Testis (tissue), 3 donors: ENCODE data around the gene COL6A3. TPM values are rescaled to one million over a fixed set of nuclear protein-coding genes. Genes with fewer than 3 reads are reported as not detected.

Source experiments
- DNase-seq: peaks from one replicate; pipeline ENCODE4 v3.0.0-alpha.2; 2019
- H3K27ac ChIP-seq, 2 donors: fragments of 200-600 bp; sonication (generic); one replicate each; pipeline ENCODE4 v1.5.1; 2019
- H3K27me3 ChIP-seq: fragments of 200-600 bp; sonication (generic); one replicate; pipeline ENCODE4 v1.5.1; 2019
- H3K36me3 ChIP-seq: fragments of 200-600 bp; sonication (generic); one replicate; pipeline ENCODE4 v1.5.1; 2017; ENCODE audit warnings: low read depth; ENCODE audit errors: missing control alignments
- H3K4me1 ChIP-seq: fragments of 200-600 bp; sonication (generic); one replicate; pipeline ENCODE4 v1.5.1; 2019
- H3K4me3 ChIP-seq, 2 donors: fragments of 200-600 bp; sonication (generic); one replicate each; pipeline ENCODE4 v1.5.1; 2017 to 2019
- H3K9me3 ChIP-seq: fragments of 200-600 bp; sonication (generic); one replicate; pipeline ENCODE4 v1.5.1; 2017
- CTCF ChIP-seq, 3 experiments: fragments of 450-650 bp in 2 of 3; fragments of 200-600 bp in 1 of 3; sonication (generic) in 1 of 3; IDR thresholded peaks; one replicate each; pipeline ENCODE4 v1.5.1; 2016 to 2019; ENCODE audit warnings: antibody characterized with exemption in 3 of 3, mild to moderate bottlenecking in 2 of 3, moderate library complexity in 1 of 3
- POLR2A ChIP-seq: fragments of 450-650 bp; IDR thresholded peaks from one replicate; pipeline ENCODE4 v1.6.1; 2017; ENCODE audit warnings: antibody characterized with exemption, mild to moderate bottlenecking, moderate library complexity
- WGBS, 2 donors: methylation state at CpG; one replicate each; pipeline ENCODE4 v1.1.5; 2018; 5-methylcytosine and 5-hydroxymethylcytosine counted together
- intact Hi-C: fragments of 100-400 bp; cut with DNase I; formaldehyde crosslinking; loops from one replicate; pipeline ENCODE4 v1.15.1; 2023; ENCODE audit warnings: low total_unique reads
- polyA plus RNA-seq: library from polyadenylated mRNA; stranded (reverse); fragments of 350-450 nt; fragmentation: Illumina TruSeq; extraction: RNeasy Lipid Tissue Mini Kit (QIAGEN cat#74804); gene quantifications from one replicate; pipeline ENCODE4 v1.2.3, GENCODE V29; 2014; ENCODE audit warnings: low read depth, low replicate concordance; ENCODE audit not compliant: insufficient read depth
- total RNA-seq, 2 donors: library from RNA; depleted of rRNA; stranded (reverse); fragments of >200 nt; gene quantifications; one replicate each; pipeline ENCODE4 v1.2.3, GENCODE V29; 2016

COL6A3 gene
- total and polyA plus RNA-seq, 3 donors from 2014 or later = 35.1 to 93.1 (median 74.1) TPM

DNA sequence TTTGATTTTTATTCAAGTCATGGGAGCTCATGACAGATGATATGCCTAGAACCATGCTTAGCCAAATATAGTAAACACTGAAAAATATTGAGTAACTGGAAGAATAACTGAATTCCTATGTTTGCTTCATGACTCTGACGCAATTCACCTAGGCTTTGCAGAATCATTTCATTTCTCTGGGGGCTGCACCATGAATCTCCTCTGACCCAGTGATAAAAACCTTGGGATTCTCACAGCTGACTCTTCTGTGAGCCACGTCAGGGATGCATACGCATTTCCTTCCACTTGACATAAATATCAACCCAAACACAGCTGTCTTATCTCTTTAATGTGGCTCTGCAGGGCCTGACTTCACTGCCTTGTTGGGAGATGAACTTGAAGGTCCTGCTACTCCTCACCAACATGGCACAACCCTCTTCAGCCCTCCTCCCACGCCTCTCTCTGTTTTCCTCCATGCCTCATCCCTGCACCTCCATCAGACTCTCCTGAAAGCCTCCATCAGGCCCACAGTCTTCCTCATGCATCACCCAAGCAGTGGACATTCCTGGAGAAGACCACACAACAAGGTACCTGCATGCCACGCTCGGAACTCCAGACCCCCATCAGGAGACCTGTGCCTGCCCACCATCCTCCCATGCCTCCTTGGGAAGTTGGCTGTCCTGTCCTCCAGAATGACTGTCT is 29.8 kb downstream of the COL6A3 start:
- DNase-seq = no peak
- Histone ChIP-seq H3K36me3 (no peaks in the 10 kb centered on the region), H3K4me1 (no peaks in the 10 kb centered on the region), H3K4me3 (no peak overlapping the region), H3K27me3 (no peaks in the 10 kb centered on the region), H3K9me3 (no peaks in the 10 kb centered on the region), H3K27ac (no peak overlapping the region)
- intact Hi-C loops = no loop called here
- WGBS, 2 donors = 81 to 94% methylated on average over 6 of the region's 6 CpGs
- TF ChIP-seq POLR2A = no peak
- TF ChIP-seq CTCF (IDR thresholded peaks at IDR 0.05) = no peak

DNA sequence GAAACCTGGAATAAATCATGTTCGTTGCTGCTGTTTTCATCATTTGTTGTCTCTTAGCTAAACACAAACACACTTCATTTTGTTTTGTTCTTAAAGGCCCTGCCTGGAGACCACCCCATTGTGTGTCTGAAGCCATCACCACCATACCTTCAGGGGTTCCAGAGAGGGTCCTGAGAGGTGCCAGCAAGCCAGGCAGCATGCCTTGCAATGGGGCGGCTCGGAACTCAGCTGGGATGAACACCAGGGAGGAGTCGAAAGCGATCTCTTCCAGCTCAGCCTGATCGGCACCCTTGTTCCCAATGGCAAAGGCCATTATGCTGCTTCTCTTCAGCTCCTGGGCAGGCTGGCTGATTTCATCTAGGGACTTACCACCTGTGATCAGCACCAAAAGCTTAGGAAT is 33.2 kb downstream of the COL6A3 start:
- Histone ChIP-seq H3K9me3 (no peaks in the 10 kb centered on the region), H3K4me1 (no peaks in the 10 kb centered on the region), H3K27me3 (no peaks in the 10 kb centered on the region), H3K4me3 (no peak overlapping the region), H3K36me3 (no peaks in the 10 kb centered on the region), H3K27ac (no peak overlapping the region)
- intact Hi-C loops = no loop called here
- no peak for TF ChIP-seq POLR2A
- no peak for TF ChIP-seq CTCF (IDR thresholded peaks at IDR 0.05)
- DNase-seq = no peak
- WGBS, 2 donors = 86 to 90% methylated on average over 4 to 6 of the region's 6 CpGs

- no peak for TF ChIP-seq POLR2A
- TF ChIP-seq CTCF (IDR thresholded peaks at IDR 0.05) = no peak
- no peaks in the 10 kb centered on the region for H3K9me3 ChIP-seq
- H3K27ac ChIP-seq = no peak overlapping the region
- no peaks in the 10 kb centered on the region for H3K36me3 ChIP-seq
- H3K4me1 ChIP-seq = no peaks in the 10 kb centered on the region
- no peaks in the 10 kb centered on the region for H3K27me3 ChIP-seq
- intact Hi-C loops = no loop called here
- H3K4me3 ChIP-seq = no peak overlapping the region
- 82 to 83% methylated on average over 3 of the region's 3 CpGs for WGBS, 2 donors
- no peak for DNase-seq
Observed at GRCh38 chr2:237379636-237380035, 34.3 kb downstream of the COL6A3 start.

- Histone ChIP-seq H3K4me1 (no peaks in the 10 kb centered on the region), H3K27me3 (no peaks in the 10 kb centered on the region), H3K27ac (no peak overlapping the region), H3K4me3 (no peak overlapping the region), H3K9me3 (no peaks in the 10 kb centered on the region), H3K36me3 (no peaks in the 10 kb centered on the region)
- no peak for DNase-seq
- intact Hi-C loops = no loop called here
- WGBS, 2 donors = 93 to 95% methylated on average over 8 to 11 of the region's 11 CpGs
- TF ChIP-seq POLR2A = no peak
- no peak for TF ChIP-seq CTCF (IDR thresholded peaks at IDR 0.05)
Observed at GRCh38 chr2:237378650-237379049, 35.3 kb downstream of the COL6A3 start.
